WTC11 (cell line): ENCODE results near the gene PPP3CB.

Experiments used
- IRF2 ChIP-seq: sonication (generic); formaldehyde crosslinking; IDR thresholded peaks from 2 replicates; pipeline ENCODE4 v1.8.0; 2022; ENCODE audit warnings: low read depth, missing genetic modification reagents, borderline replicate concordance
- TF ChIP-seq, protein P1 (sequence below): fragments of 200-600 bp; IDR thresholded peaks from 2 replicates; pipeline ENCODE4 v1.8.0; 2022; ENCODE audit warnings: antibody characterized with exemption

DNA sequence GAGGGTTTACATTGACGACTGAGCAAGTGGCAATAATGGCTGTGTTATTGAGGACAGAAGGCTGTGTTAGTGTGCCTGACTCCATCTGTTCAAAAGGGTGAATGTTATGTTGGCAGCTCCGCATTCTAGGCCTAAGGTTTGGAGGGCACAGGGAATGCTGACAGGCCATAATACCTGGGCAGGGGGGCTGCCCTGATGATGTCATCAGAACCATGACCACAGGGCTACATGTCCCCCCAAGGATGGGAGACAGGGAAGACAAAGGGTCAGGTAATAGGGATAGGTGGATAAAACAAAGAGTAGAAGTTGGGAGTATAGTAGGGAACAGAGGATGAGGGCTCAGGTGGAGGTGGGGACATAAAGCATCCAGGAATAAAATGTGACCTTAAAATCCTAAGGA is 1.8 kb upstream of the PPP3CB start:
- TF ChIP-seq, protein P1, sequence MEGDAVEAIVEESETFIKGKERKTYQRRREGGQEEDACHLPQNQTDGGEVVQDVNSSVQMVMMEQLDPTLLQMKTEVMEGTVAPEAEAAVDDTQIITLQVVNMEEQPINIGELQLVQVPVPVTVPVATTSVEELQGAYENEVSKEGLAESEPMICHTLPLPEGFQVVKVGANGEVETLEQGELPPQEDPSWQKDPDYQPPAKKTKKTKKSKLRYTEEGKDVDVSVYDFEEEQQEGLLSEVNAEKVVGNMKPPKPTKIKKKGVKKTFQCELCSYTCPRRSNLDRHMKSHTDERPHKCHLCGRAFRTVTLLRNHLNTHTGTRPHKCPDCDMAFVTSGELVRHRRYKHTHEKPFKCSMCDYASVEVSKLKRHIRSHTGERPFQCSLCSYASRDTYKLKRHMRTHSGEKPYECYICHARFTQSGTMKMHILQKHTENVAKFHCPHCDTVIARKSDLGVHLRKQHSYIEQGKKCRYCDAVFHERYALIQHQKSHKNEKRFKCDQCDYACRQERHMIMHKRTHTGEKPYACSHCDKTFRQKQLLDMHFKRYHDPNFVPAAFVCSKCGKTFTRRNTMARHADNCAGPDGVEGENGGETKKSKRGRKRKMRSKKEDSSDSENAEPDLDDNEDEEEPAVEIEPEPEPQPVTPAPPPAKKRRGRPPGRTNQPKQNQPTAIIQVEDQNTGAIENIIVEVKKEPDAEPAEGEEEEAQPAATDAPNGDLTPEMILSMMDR = no peak
- no peak for TF ChIP-seq IRF2 (CRISPR knock-in tag)
